Ovary (tissue), 3 donors: ENCODE results near the gene CACNG5.

Experiments used
- POLR2A ChIP-seq: fragments of 450-650 bp; IDR thresholded peaks from one replicate; pipeline ENCODE4 v1.6.1; 2017; ENCODE audit warnings: antibody characterized with exemption, mild to moderate bottlenecking, moderate library complexity
- TF ChIP-seq, protein P1 (sequence below), 3 donors: fragments of 450-650 bp in 2 of 3; fragments of 200-600 bp in 1 of 3; IDR thresholded peaks; one replicate each; pipeline versions ENCODE4 v1.5.1 to v1.8.0; 2016 to 2022; ENCODE audit warnings: antibody characterized with exemption in 3 of 3, mild to moderate bottlenecking in 1 of 3
- donor health status: DM: no; HTN: no; CAD: no.

- TF ChIP-seq, protein P1, sequence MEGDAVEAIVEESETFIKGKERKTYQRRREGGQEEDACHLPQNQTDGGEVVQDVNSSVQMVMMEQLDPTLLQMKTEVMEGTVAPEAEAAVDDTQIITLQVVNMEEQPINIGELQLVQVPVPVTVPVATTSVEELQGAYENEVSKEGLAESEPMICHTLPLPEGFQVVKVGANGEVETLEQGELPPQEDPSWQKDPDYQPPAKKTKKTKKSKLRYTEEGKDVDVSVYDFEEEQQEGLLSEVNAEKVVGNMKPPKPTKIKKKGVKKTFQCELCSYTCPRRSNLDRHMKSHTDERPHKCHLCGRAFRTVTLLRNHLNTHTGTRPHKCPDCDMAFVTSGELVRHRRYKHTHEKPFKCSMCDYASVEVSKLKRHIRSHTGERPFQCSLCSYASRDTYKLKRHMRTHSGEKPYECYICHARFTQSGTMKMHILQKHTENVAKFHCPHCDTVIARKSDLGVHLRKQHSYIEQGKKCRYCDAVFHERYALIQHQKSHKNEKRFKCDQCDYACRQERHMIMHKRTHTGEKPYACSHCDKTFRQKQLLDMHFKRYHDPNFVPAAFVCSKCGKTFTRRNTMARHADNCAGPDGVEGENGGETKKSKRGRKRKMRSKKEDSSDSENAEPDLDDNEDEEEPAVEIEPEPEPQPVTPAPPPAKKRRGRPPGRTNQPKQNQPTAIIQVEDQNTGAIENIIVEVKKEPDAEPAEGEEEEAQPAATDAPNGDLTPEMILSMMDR (IDR thresholded peaks at IDR 0.05): no peak
- TF ChIP-seq POLR2A: no peak
Measured at GRCh38 chr17:66889480-66890230, 54.7 kb downstream of the CACNG5 start.
